Mesenchymal stem cell (in vitro differentiated cells and primary cell): ENCODE measurements around the gene PIGV. TPM values are rescaled to one million over a fixed set of nuclear protein-coding genes. Genes with fewer than 3 reads are reported as not detected.

Experiments used
- DNase-seq: peaks from one replicate; pipeline ENCODE4 v3.0.0-alpha.2; 2013
- H2AFZ ChIP-seq: one replicate; pipeline ENCODE4 v1.6.1; 2013; ENCODE audit warnings: low read depth, mild to moderate bottlenecking, control low read depth, inconsistent platforms, low read length, moderate library complexity
- H2AK5ac ChIP-seq: 2 replicates; pipeline ENCODE4 v1.6.1; 2013; ENCODE audit warnings: low read length, moderate library complexity, mild to moderate bottlenecking, inconsistent platforms; ENCODE audit not compliant: severe bottlenecking
- H2BK120ac ChIP-seq: one replicate; pipeline ENCODE4 v1.6.1; 2013; ENCODE audit warnings: low read depth, mild to moderate bottlenecking, inconsistent platforms, low read length, moderate library complexity
- H2BK12ac ChIP-seq, 2 experiments: one replicate each; pipeline ENCODE4 v1.6.1; 2013; ENCODE audit warnings: inconsistent platforms in 2 of 2, low read length in 2 of 2, mild to moderate bottlenecking in 2 of 2, moderate library complexity in 2 of 2, control low read depth in 1 of 2
- H2BK15ac ChIP-seq: one replicate; pipeline ENCODE4 v1.6.1; 2013; ENCODE audit warnings: mild to moderate bottlenecking, low read depth, inconsistent platforms; ENCODE audit not compliant: poor library complexity, severe bottlenecking
- H2BK5ac ChIP-seq: 2 replicates; pipeline ENCODE4 v1.6.1; 2013; ENCODE audit warnings: low read depth, mild to moderate bottlenecking, low read length, control low read depth, inconsistent platforms; ENCODE audit not compliant: poor library complexity, severe bottlenecking
- H3K14ac ChIP-seq, 2 experiments: one replicate each; pipeline ENCODE4 v1.6.1; 2013; ENCODE audit warnings: inconsistent platforms in 2 of 2, low read length in 2 of 2, control low read depth in 1 of 2, mild to moderate bottlenecking in 1 of 2, moderate library complexity in 1 of 2
- H3K18ac ChIP-seq, 2 experiments: one replicate each; pipeline ENCODE4 v1.6.1; 2013; ENCODE audit warnings: inconsistent platforms in 2 of 2, low read length in 2 of 2, control low read depth in 1 of 2, low read depth in 1 of 2, mild to moderate bottlenecking in 1 of 2
- H3K23ac ChIP-seq, 2 experiments: one replicate each; pipeline ENCODE4 v1.6.1; 2013; ENCODE audit warnings: inconsistent platforms in 2 of 2, low read length in 2 of 2, mild to moderate bottlenecking in 2 of 2, moderate library complexity in 2 of 2, control low read depth in 1 of 2
- H3K27ac ChIP-seq: 2 replicates; pipeline ENCODE4 v1.5.1; 2013; ENCODE audit warnings: mild to moderate bottlenecking, moderate library complexity, low read length, control low read depth, inconsistent platforms; ENCODE audit not compliant: poor library complexity, severe bottlenecking
- H3K27me3 ChIP-seq, 2 experiments: 2 replicates each; pipeline versions ENCODE4 v1.6.1 to v1.7.0; 2013; ENCODE audit warnings: low read length in 2 of 2, mild to moderate bottlenecking in 2 of 2, moderate library complexity in 2 of 2, control low read depth in 1 of 2, inconsistent platforms in 1 of 2; ENCODE audit not compliant: control insufficient read depth in 1 of 2, insufficient read depth in 1 of 2
- H3K36me3 ChIP-seq, 2 experiments: 2 replicates each; pipeline versions ENCODE4 v1.6.1 to v1.7.0; 2013; ENCODE audit warnings: low read length in 2 of 2, control low read depth in 1 of 2, inconsistent platforms in 1 of 2, low read depth in 1 of 2, mild to moderate bottlenecking in 1 of 2; ENCODE audit not compliant: insufficient read depth in 2 of 2, control insufficient read depth in 1 of 2
- H3K4ac ChIP-seq, 2 experiments: one replicate each; pipeline ENCODE4 v1.6.1; 2013; ENCODE audit warnings: inconsistent platforms in 2 of 2, low read length in 2 of 2, mild to moderate bottlenecking in 2 of 2, moderate library complexity in 2 of 2, control low read depth in 1 of 2, low read depth in 1 of 2
- H3K4me1 ChIP-seq: 2 replicates; pipeline ENCODE4 v1.6.1; 2013; ENCODE audit warnings: low read depth, low read length, control low read depth; ENCODE audit not compliant: control insufficient read depth, insufficient read depth
- H3K4me2 ChIP-seq: 2 replicates; pipeline ENCODE4 v1.6.1; 2013; ENCODE audit warnings: low read length, mild to moderate bottlenecking, inconsistent platforms; ENCODE audit not compliant: poor library complexity, severe bottlenecking
- H3K4me3 ChIP-seq, 2 experiments: 2 replicates each; pipeline versions ENCODE4 v1.5.1 to v1.7.0; 2013; ENCODE audit warnings: low read length in 2 of 2, mild to moderate bottlenecking in 2 of 2, control low read depth in 1 of 2, low read depth in 1 of 2; ENCODE audit not compliant: insufficient read depth in 1 of 2
- H3K79me1 ChIP-seq: replicated peaks from 2 replicates; pipeline ENCODE4 v1.6.1; 2013; ENCODE audit warnings: mild to moderate bottlenecking, control low read depth, low read length, inconsistent platforms; ENCODE audit not compliant: poor library complexity, severe bottlenecking
- H3K9ac ChIP-seq: 2 replicates; pipeline ENCODE4 v1.7.0; 2013; ENCODE audit warnings: mild to moderate bottlenecking, low read length, moderate library complexity
- H3K9me3 ChIP-seq: 2 replicates; pipeline ENCODE4 v1.7.0; 2013; ENCODE audit warnings: mild to moderate bottlenecking, low read length; ENCODE audit not compliant: control insufficient read depth
- H4K8ac ChIP-seq: one replicate; pipeline ENCODE4 v1.6.1; 2013; ENCODE audit warnings: inconsistent platforms, mild to moderate bottlenecking, low read length, moderate library complexity
- H4K91ac ChIP-seq: one replicate; pipeline ENCODE4 v1.6.1; 2013; ENCODE audit warnings: mild to moderate bottlenecking, low read length, inconsistent platforms
- WGBS: methylation state at CpG from one replicate; pipeline ENCODE4 v1.1.7; 2013; ENCODE audit warnings: mixed read lengths; 5-methylcytosine and 5-hydroxymethylcytosine counted together
- polyA plus RNA-seq, 2 experiments: library from polyadenylated mRNA; stranded (reverse); fragments of 200-250 nt; gene quantifications; one replicate each; pipeline ENCODE4 v1.2.3, GENCODE V29; 2013

PIGV gene
- polyA plus RNA-seq (2013, experiment 1 of 2) = 8.1 TPM
- polyA plus RNA-seq (2013, experiment 2 of 2) = 8.6 TPM

DNA sequence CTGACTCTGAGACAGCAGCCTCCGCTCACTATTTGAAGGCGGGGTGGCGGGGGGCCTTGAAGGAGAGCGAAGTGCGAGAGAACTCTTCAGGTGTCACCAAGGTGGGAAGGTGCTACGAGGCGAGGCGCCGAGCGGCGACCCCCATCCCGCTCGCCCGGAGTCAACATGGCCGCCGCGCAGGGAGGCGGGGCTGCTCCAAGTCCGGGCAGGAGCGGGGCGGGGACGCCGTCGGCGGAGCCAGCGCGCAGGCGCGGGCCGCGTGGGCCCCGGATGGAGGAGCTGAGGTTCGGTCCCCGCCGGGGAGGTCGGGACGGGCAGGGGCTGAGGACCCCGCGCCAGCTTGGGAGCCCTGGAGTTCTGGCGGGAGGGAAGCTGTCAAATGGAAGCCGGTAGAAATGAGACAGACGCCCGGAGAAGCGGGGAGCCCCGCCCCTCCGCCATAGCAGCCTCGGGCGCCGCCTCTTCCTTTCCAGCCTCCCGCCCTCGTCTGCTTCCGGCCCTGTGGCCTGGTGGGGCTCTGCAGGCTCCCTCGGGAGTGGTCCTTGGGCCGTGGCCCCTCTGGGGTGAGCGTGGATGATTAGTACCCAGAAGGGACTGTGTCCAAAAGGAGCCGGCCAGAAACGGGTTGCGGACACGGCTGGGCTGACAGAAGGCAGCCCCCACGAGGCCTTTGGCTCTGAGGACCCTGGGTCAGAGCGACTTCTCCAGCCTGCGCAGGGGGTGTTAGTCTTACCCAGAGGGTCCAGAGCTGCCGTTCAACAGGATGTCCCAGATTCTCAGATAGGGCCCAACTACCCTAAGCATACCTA, at the start of gene PIGV:
TSS of gene PIGV (plus strand) at position 245 of the 809 bp plus-strand sequence. CDS start 2,866 bp downstream, outside the sequence.
- H2BK15ac ChIP-seq = peak within 1 kb of the TSS; percentile 95
- WGBS = 2% methylated on average over 55 of the region's 63 CpGs
- peak within 1 kb of the TSS; percentile 90 for H2AK5ac ChIP-seq
- peak within 1 kb of the TSS; percentile 14 to 96 for H3K23ac ChIP-seq
- peak within 1 kb of the TSS; percentile 98 to 99 for H3K18ac ChIP-seq
- peak within 1 kb of the TSS; percentile 78 to 95 for H3K14ac ChIP-seq
- peak within 1 kb of the TSS; percentile 97 for H4K8ac ChIP-seq
- H3K79me1 ChIP-seq = peaks cover 5% of the 10 kb centered on the region
- H3K4me1 ChIP-seq = peaks cover 25% of the 10 kb centered on the region
- peak within 1 kb of the TSS; percentile 95 for H4K91ac ChIP-seq
- H3K9me3 ChIP-seq = no peaks in the 10 kb centered on the region
- H3K27ac ChIP-seq = peak within 1 kb of the TSS; percentile 98
- peak within 1 kb of the TSS; percentile 98 for H2BK5ac ChIP-seq
- H3K27me3 ChIP-seq = no peaks in the 10 kb centered on the region
- peak within 1 kb of the TSS in 1 of 2 experiments; percentile 83 for H2BK12ac ChIP-seq
- H2BK120ac ChIP-seq = peak within 1 kb of the TSS; percentile 96
- peak within 1 kb of the TSS; percentile 99 for H3K9ac ChIP-seq
- peak within 1 kb of the TSS; percentile 99 for H3K4ac ChIP-seq
- peak within 1 kb of the TSS; percentile 54 for H2AFZ ChIP-seq
- peak; percentile 86 for DNase-seq
- peak within 1 kb of the TSS; percentile 92 for H3K4me2 ChIP-seq
- H3K4me3 ChIP-seq = peak within 1 kb of the TSS; percentile 66 to 83
- peaks cover 1 to 9% of the 10 kb centered on the region in 2 experiments for H3K36me3 ChIP-seq

DNA sequence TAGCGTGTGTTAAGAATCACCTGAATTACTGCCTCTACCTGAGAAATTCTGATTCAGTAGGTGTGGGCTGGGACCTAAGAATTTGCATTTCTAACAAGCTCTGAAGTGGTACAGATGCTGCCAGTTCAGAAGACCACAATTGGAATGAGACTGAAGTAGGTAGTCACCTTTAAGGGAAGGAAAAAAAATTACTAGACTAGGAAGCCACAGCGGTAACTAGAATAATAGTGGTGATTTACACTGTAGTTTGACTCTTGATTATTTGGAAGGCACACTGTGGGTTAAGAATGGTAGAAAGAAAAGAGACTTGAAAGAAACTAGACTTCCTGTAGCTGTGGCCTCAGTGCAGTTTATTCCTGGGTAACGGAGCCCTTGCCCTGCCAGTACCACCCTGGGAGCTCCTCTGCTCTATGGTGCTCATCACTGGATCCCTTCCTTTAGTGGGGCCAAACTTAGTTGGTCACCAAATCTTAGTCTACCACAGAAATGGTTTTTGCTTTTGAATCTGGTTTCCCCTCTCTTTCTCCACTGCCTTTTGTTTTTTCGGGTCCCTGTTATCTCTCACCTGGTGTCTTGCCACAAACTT, 48.3 kb upstream of the PIGV start:
- Histone ChIP-seq H2AK5ac (no peak overlapping the region), H2BK5ac (no peak overlapping the region), H3K9me3 (no peaks in the 10 kb centered on the region), H4K8ac (no peak overlapping the region), H3K4ac (no peak overlapping the region), H3K79me1 (peaks cover 18% of the 10 kb centered on the region), H3K9ac (no peak overlapping the region), H3K36me3 (peaks cover 21 to 66% of the 10 kb centered on the region in 2 experiments), H3K14ac (no peak overlapping the region), H3K27me3 (no peaks in the 10 kb centered on the region), H4K91ac (no peak overlapping the region), H3K27ac (no peak overlapping the region), H3K4me2 (no peak overlapping the region), H2AFZ (no peak overlapping the region), H2BK12ac (no peak overlapping the region), H2BK15ac (no peak overlapping the region), H3K4me3 (no peak overlapping the region), H3K4me1 (peaks cover 4% of the 10 kb centered on the region), H2BK120ac (no peak overlapping the region), H3K23ac (no peak overlapping the region), H3K18ac (no peak overlapping the region)
- WGBS = 97% methylated on average over 4 of the region's 4 CpGs
- DNase-seq = no peak

DNA sequence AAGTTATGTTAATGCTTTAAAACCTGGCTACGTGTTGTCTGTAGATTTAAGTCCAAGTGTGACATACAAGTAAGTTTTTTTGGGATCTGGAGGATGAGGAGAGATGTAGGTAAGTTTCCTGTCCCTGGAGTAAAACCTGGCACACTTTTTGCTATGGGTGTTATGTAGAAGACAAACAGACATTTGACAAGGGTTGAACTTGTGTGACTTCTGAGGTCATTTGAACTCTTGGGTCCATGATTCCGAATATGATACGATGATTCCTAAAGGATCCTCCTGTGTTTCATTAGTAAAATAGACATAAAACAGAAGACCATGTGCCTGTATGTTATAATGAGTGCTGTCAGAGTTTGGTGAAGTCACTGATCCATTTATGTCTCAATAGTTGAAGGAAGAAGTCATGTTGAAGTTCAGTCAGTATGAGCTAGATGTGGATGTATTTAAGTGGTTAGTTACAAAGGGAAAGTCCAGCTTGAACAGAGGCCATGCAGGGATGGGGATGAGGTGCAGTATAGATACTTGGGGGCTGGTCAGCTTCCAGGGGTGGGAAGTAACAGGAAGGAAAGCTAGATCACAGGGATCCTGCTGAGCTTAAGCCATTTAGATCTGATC, 47.6 kb upstream of the PIGV start:
- Histone ChIP-seq H3K23ac (no peak overlapping the region), H2BK15ac (no peak overlapping the region), H2BK5ac (no peak overlapping the region), H2BK12ac (no peak overlapping the region), H3K18ac (no peak overlapping the region), H2AFZ (no peak overlapping the region), H3K4me2 (no peak overlapping the region), H3K9ac (no peak overlapping the region), H4K91ac (no peak overlapping the region), H3K14ac (no peak overlapping the region), H3K4me1 (peaks cover 4% of the 10 kb centered on the region), H3K36me3 (peaks cover 21 to 62% of the 10 kb centered on the region in 2 experiments), H2BK120ac (no peak overlapping the region), H3K9me3 (no peaks in the 10 kb centered on the region), H3K27ac (no peak overlapping the region), H3K27me3 (no peaks in the 10 kb centered on the region), H4K8ac (no peak overlapping the region), H2AK5ac (no peak overlapping the region), H3K4me3 (no peak overlapping the region), H3K4ac (no peak overlapping the region), H3K79me1 (peaks cover 16% of the 10 kb centered on the region)
- 99% methylated on average over 3 of the region's 3 CpGs for WGBS
- no peak for DNase-seq

DNA sequence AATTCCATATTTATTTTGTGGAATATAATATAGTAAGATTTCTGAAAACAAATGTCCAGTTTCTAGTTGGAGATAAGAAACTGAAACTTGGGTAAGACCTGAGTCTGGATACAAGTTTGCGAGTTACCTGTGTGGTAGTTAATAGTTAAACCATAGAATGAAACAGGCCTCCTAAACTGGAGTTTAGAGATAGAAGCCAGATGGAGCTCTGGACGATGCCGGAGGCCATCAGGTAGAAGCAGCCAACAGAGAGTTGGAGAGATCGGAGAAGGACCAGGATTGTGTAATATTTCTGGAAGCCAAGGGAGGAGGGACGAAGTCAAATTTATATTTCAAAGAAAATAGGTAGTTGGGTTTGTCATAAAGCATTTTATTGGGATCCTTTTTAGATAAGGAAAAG, 46.8 kb upstream of the PIGV start:
- no peak overlapping the region for H2BK5ac ChIP-seq
- no peak overlapping the region for H2BK120ac ChIP-seq
- no peak for DNase-seq
- no peak overlapping the region for H2BK12ac ChIP-seq
- no peak overlapping the region for H3K4ac ChIP-seq
- WGBS = 97% methylated on average over 5 of the region's 5 CpGs
- no peaks in the 10 kb centered on the region for H3K27me3 ChIP-seq
- no peak overlapping the region for H2BK15ac ChIP-seq
- no peaks in the 10 kb centered on the region for H3K9me3 ChIP-seq
- no peak overlapping the region for H3K4me3 ChIP-seq
- H3K36me3 ChIP-seq = peaks cover 16 to 55% of the 10 kb centered on the region in 2 experiments
- H4K91ac ChIP-seq = no peak overlapping the region
- no peak overlapping the region for H3K9ac ChIP-seq
- peaks cover 16% of the 10 kb centered on the region for H3K79me1 ChIP-seq
- no peak overlapping the region for H4K8ac ChIP-seq
- H2AK5ac ChIP-seq = no peak overlapping the region
- H3K23ac ChIP-seq = no peak overlapping the region
- H2AFZ ChIP-seq = no peak overlapping the region
- H3K27ac ChIP-seq = no peak overlapping the region
- no peak overlapping the region for H3K18ac ChIP-seq
- no peak overlapping the region for H3K4me2 ChIP-seq
- no peak overlapping the region for H3K14ac ChIP-seq
- peaks cover 4% of the 10 kb centered on the region for H3K4me1 ChIP-seq
